C4-2B (cell line): Measurements from ENCODE around the gene PCLO.

Experiments used
- ZFX ChIP-seq: fragments of 450-650 bp; IDR thresholded peaks from 2 replicates; pipeline ENCODE4 v1.6.1; 2017
- TF ChIP-seq, protein P1 (sequence below): fragments of 450-650 bp; conservative IDR thresholded peaks from 2 replicates; pipeline ENCODE4 v1.5.1; 2017; ENCODE audit warnings: mild to moderate bottlenecking

DNA sequence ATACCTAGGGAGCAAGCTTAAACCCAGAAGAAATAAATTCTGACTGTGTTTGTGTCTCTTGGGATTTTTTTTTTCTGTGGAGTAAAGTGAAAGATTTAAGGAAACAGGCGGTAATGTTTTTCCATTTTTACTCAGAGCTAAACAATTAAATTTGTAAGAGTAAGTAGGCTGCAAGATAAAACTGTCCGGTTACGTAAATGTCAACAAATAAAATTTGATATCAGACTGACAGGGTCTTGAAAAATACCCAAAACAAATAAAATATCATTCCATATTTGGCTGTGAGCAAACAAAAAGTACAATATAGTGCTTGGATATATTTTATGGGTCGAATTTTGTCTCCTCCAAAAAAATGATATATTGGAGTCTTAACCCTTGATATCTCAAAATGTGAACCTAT is 217.6 kb downstream of the PCLO start:
- TF ChIP-seq, protein P1, sequence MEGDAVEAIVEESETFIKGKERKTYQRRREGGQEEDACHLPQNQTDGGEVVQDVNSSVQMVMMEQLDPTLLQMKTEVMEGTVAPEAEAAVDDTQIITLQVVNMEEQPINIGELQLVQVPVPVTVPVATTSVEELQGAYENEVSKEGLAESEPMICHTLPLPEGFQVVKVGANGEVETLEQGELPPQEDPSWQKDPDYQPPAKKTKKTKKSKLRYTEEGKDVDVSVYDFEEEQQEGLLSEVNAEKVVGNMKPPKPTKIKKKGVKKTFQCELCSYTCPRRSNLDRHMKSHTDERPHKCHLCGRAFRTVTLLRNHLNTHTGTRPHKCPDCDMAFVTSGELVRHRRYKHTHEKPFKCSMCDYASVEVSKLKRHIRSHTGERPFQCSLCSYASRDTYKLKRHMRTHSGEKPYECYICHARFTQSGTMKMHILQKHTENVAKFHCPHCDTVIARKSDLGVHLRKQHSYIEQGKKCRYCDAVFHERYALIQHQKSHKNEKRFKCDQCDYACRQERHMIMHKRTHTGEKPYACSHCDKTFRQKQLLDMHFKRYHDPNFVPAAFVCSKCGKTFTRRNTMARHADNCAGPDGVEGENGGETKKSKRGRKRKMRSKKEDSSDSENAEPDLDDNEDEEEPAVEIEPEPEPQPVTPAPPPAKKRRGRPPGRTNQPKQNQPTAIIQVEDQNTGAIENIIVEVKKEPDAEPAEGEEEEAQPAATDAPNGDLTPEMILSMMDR: no peak
- TF ChIP-seq ZFX: no peak
